HG03135 (cell line): Measurements from ENCODE around the gene AMY1C.
"Not testable (repeated sequence)": the region's sequence is repeated elsewhere in the genome, so short reads cannot be mapped to it uniquely, and the experiment has no call there.

Source experiments
- ATAC-seq: cut with Tn5 transposase; IDR thresholded peaks from one replicate; pipeline ENCODE4 v1.9.1; 2021; ENCODE audit warnings: mild to moderate bottlenecking, moderate library complexity; ENCODE audit not compliant: unreplicated experiment

Gene AMY1C

GRCh38 chr1:103749598-103749997 is at the start of gene AMY1C:
TSS of gene AMY1C (plus strand) at chr1:103749898. CDS start at chr1:103750470, 572 bp downstream.
- ATAC-seq: not testable (repeated sequence)

- ATAC-seq: not testable (repeated sequence)
Observed at GRCh38 chr1:103700669-103701068, 49.0 kb upstream of the AMY1C start.

GRCh38 chr1:103701256-103701655 is 48.4 kb upstream of the AMY1C start:
- ATAC-seq: not testable (repeated sequence)

DNA sequence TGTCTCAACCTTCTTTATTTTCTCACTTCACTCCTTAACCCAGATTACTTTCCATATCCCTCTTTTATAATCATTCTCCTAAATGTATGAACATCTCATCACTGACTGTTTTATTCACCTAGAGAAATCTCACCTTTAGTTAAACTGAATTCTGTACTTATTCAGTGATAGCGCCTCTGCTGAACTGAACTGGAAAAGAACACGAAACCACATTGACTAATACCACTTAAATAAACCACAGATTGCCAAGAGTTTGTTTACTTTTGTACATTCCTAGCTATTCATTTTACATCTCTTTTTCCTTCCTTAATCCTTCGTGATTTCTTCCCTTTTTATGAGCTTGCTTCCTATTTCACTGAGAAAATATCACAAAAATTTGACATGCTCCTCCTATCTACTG is 42.0 kb upstream of the AMY1C start:
- ATAC-seq: not testable (repeated sequence)

DNA sequence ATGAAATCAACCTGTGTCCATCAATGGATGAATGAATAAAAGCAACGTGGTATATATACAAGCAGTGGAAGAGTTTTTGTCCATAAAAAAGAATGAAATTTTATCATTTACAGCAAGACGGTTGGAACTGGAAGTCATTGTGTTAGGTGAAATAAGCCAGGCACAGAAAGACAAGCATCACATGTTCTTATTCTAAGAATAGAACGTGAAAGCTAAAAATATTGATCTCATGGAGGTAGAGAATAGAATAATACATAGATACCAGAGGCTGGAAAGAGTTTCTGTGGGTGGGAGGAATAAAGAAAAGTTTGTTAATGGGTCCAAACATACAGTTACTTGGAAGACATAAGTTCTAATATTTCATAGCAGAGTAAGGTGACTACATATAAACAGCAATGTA is 39.3 kb upstream of the AMY1C start:
- ATAC-seq: not testable (repeated sequence)

DNA sequence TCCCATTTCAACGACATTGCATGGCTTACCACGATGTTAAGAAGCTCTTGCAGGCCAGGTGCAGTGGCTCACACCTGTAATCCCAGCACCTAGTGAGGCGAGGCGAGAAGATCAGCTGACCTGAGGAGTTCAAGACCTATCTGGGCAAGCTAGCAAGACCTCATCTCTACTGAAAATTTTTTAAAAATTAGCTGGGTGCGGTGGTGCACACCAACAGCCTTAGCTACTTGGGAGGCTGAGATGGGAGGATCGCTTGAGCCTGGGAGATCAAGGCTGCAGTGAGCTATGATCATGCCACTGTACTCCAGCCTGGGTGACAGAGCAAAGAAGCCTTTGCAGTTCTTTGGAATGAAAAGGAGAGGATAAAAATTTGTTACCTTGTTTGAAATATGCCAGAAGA is 32.3 kb upstream of the AMY1C start:
- not testable (repeated sequence) for ATAC-seq

- ATAC-seq: not testable (repeated sequence)
Observed at GRCh38 chr1:103721473-103721872, 28.2 kb upstream of the AMY1C start.

DNA sequence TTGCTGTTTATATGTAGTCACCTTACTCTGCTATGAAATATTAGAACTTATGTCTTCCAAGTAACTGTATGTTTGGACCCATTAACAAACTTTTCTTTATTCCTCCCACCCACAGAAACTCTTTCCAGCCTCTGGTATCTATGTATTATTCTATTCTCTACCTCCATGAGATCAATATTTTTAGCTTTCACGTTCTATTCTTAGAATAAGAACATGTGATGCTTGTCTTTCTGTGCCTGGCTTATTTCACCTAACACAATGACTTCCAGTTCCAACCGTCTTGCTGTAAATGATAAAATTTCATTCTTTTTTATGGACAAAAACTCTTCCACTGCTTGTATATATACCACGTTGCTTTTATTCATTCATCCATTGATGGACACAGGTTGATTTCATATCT is 14.4 kb upstream of the AMY1C start:
- not testable (repeated sequence) for ATAC-seq

GRCh38 chr1:103738031-103738430 is 11.7 kb upstream of the AMY1C start:
- ATAC-seq: not testable (repeated sequence)

GRCh38 chr1:103744449-103744848 is 5.2 kb upstream of the AMY1C start:
- not testable (repeated sequence) for ATAC-seq

DNA sequence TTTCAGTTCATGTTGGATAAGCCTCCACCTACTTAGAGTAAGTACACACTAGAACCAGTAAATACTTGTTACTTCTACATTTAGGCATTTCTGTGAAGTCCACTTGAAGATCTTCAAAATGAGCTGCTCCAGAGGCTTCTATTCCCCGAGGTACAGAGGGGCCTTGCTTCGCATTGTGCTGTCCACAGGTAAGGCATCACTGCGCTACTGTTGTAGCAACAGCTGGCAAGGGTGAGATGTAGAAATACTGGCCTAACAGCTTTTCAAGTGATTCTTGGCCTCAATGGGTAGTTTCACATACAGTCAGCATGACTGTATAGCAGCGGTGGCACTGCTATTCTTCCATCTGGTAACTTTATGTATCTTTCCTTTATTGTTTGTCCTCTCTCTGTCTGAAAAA is 4.7 kb upstream of the AMY1C start:
- ATAC-seq: not testable (repeated sequence)

DNA sequence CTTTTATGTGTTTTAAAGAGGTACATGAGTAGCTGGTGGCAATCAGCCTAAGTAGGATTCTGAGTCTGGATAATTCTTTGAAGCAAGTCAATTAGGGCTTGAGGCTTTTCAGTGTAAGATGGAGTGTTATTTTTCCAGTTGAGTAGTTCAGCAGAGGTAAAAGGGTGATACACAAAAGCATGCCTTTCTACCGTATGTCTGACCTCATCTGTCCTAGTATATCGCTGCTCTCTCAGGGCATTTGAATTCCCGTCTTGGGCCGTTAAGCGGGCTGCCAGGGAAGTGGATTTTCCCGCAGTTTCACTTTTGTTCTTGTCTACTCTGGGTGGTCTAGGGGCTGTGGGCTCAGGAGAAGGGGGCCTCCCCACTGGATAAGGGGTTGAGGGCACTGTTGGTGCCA is 1.4 kb upstream of the AMY1C start:
- not testable (repeated sequence) for ATAC-seq

DNA sequence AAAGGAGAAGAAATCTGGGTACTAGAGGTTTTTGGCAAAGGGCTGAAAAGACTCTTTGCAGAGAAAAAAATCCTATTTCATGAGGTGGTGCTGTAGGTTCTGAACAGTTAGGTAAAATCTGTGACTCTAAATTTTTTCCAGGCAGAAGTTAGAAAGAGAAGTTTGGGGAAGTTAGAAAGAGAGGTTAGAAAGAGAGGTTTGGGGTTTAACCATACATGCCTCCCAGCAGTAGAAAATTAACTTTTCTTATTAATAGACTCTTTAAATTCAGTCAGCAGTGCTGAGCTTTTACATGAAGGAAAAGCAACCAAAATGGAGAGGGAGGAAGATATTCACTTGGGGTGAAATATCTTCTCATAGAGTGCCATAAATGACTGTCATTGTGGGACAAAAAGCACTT is 12.2 kb downstream of the AMY1C start:
- no peak for ATAC-seq

- no peak for ATAC-seq
Observed at GRCh38 chr1:103779932-103780331, 30.2 kb downstream of the AMY1C start.

GRCh38 chr1:103783944-103784377 is 34.3 kb downstream of the AMY1C start:
- peak; percentile 66 for ATAC-seq

DNA sequence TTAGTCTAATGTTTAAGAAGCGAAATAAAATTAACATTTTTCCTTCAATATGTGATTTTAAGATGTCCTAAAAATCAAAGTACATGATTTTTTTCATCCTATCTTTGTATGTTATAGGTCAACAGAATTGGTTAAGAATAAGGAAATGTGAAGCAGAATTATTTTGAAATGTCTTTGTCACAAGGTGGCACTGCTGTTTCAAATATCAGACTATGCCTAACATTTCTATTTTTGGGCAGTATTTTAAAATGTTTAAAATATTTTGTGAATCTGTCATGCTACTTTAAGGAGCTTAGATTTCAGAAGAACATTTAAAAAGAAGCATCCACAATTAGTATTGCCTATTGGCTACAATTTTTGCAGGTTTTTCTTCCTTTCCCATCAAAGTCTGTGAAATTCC is 38.7 kb downstream of the AMY1C start:
- no peak for ATAC-seq

GRCh38 chr1:103790172-103790571 is 40.5 kb downstream of the AMY1C start:
- ATAC-seq: no peak
